Nephron (organoid): ENCODE results near the gene MAGOH.
"Not testable (repeated sequence)": the region's sequence is repeated elsewhere in the genome, so short reads cannot be mapped to it uniquely, and the experiment has no call there.

ENCODE experiments used
- H3K27ac Mint-ChIP-seq, 3 experiments: 2 replicates each; pipeline ENCODE4 v1.8.0; 2020; ENCODE audit warnings: mixed read lengths in 3 of 3, mild to moderate bottlenecking in 2 of 3, moderate library complexity in 1 of 3
- H3K27me3 Mint-ChIP-seq: 2 replicates; pipeline ENCODE4 v1.8.0; 2021; ENCODE audit warnings: low read depth, mild to moderate bottlenecking, moderate library complexity, mixed read lengths
- H3K36me3 Mint-ChIP-seq: 2 replicates; pipeline ENCODE4 v1.8.0; 2020; ENCODE audit warnings: low read depth, mixed read lengths
- H3K4me1 Mint-ChIP-seq: 2 replicates; pipeline ENCODE4 v1.8.0; 2020; ENCODE audit warnings: mixed read lengths
- H3K4me3 Mint-ChIP-seq, 3 experiments: 2 replicates each; pipeline ENCODE4 v1.8.0; 2020; ENCODE audit warnings: mild to moderate bottlenecking in 3 of 3, mixed read lengths in 3 of 3, moderate library complexity in 2 of 3
- H3K9me3 Mint-ChIP-seq: 2 replicates; pipeline ENCODE4 v1.8.0; 2020; ENCODE audit warnings: mixed read lengths
- TF ChIP-seq, protein P1 (sequence below), 3 experiments: fragments of 200-600 bp; sonication (generic); IDR thresholded peaks; one replicate each; pipeline ENCODE4 v1.5.0; 2021; ENCODE audit warnings: antibody characterized with exemption in 3 of 3; ENCODE audit not compliant: unreplicated experiment in 3 of 3

MAGOH gene

DNA sequence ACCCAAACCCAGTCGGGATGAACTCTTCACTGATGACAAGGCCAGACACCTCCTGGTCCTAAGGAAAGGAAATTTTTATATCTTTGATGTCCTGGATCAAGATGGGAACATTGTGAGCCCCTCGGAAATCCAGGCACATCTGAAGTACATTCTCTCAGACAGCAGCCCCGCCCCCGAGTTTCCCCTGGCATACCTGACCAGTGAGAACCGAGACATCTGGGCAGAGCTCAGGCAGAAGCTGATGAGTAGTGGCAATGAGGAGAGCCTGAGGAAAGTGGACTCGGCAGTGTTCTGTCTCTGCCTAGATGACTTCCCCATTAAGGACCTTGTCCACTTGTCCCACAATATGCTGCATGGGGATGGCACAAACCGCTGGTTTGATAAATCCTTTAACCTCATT, 28.0 kb downstream of the MAGOH start:
- TF ChIP-seq, protein P1, sequence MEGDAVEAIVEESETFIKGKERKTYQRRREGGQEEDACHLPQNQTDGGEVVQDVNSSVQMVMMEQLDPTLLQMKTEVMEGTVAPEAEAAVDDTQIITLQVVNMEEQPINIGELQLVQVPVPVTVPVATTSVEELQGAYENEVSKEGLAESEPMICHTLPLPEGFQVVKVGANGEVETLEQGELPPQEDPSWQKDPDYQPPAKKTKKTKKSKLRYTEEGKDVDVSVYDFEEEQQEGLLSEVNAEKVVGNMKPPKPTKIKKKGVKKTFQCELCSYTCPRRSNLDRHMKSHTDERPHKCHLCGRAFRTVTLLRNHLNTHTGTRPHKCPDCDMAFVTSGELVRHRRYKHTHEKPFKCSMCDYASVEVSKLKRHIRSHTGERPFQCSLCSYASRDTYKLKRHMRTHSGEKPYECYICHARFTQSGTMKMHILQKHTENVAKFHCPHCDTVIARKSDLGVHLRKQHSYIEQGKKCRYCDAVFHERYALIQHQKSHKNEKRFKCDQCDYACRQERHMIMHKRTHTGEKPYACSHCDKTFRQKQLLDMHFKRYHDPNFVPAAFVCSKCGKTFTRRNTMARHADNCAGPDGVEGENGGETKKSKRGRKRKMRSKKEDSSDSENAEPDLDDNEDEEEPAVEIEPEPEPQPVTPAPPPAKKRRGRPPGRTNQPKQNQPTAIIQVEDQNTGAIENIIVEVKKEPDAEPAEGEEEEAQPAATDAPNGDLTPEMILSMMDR (IDR thresholded peaks at IDR 0.05; ENCODE audit: unreplicated experiment in 3 of 3): no peak
- peaks cover 12% of the 10 kb centered on the region for H3K9me3 Mint-ChIP-seq
- no peaks in the 10 kb centered on the region for H3K27me3 Mint-ChIP-seq
- H3K27ac Mint-ChIP-seq: no peak overlapping the region
- H3K4me1 Mint-ChIP-seq: no peaks in the 10 kb centered on the region
- H3K4me3 Mint-ChIP-seq: no peak overlapping the region
- peaks cover 80% of the 10 kb centered on the region for H3K36me3 Mint-ChIP-seq

DNA sequence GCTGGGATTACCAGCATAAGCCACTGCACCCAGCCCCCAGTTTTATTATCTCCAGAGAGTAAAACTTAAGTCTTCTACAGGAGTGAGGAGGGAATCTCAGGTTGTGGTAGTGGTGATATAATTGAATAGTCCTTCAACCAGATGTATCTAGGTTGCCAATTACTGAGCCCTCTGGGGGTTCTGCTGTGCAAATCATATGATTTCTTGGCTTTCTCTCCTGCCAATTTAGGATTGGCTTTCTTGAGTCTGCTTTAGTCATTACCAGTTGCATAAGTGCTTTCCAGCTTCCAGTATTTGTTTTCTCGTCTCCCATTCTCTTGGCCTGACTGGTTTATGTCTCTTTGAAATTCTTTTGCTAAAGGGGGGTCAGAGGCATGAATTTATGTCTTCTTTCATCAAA, 30.6 kb downstream of the MAGOH start:
- Mint-ChIP-seq H3K27ac (no peak overlapping the region), H3K4me1 (no peaks in the 10 kb centered on the region), H3K27me3 (no peaks in the 10 kb centered on the region), H3K9me3 (peaks cover 26% of the 10 kb centered on the region), H3K4me3 (no peak overlapping the region), H3K36me3 (peaks cover 90% of the 10 kb centered on the region)
- TF ChIP-seq, protein P1 (IDR thresholded peaks at IDR 0.05; ENCODE audit: unreplicated experiment in 3 of 3): no peak

DNA sequence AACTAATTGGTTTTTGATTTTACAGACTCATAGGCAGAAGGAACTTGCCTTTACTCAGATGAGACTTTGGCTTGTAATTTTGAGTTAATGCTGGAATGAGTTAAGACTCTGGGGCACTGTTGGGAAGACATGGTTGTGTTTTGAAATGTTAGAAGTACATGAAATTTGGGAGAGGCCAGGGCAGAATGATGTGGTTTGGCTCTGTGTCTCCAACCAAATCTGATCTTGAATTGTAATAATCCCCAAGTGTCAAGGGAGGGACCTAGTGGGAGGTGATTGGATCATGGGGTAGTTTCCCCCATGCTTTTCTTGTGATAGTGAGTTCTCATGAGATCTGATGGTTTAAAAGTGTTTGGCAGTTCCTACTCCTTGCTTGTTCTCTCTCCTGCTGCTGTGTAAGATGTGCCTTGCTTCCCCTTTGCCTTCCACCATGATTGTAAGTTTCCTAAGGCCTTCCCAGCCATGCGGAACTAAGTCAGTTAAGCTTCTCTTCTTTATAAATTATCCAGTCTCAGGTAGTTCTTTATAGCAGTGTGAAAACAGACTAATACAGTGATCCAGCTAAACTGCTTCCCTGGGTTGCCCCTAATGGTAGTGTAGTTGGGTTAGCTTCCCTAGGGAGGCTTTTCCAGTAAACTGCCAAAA, 31.5 kb downstream of the MAGOH start:
- Mint-ChIP-seq H3K36me3 (peaks cover 93% of the 10 kb centered on the region), H3K9me3 (peaks cover 26% of the 10 kb centered on the region), H3K27me3 (no peaks in the 10 kb centered on the region), H3K4me1 (no peaks in the 10 kb centered on the region), H3K27ac (no peak overlapping the region), H3K4me3 (no peak overlapping the region)
- TF ChIP-seq, protein P1 (IDR thresholded peaks at IDR 0.05; ENCODE audit: unreplicated experiment in 3 of 3): no peak

DNA sequence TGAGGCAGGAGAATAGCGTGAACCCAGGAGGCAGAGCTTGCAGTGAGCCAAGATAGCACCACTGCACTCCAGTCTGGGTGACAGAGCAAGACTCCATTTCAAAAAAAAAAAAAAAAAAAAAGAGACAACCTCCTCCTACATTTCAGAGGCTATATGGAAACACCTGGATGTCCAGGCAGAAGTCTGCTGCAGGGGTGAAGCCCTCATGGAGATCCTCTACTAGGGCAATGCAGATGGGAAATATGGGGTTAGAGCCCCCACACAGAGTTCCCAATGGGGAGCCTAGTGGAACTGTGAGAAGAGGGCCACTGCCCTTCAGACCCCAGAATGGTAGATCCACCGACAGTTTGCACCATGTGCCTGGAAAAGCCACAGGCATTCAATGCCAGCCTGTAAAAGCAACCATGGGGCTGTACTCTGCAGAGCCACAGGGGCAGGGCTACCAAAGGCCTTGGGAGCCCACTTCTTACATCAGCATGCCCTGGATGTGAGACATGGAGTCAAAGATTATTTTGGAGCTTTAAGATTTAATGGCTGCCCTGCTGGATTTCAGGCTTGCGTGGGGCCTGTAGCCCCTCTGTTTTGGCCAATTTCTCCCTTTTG, 32.1 kb downstream of the MAGOH start:
- H3K27ac Mint-ChIP-seq, H3K27me3 Mint-ChIP-seq, H3K4me1 Mint-ChIP-seq, H3K4me3 Mint-ChIP-seq: not testable (repeated sequence)
- Mint-ChIP-seq H3K9me3 (peaks cover 26% of the 10 kb centered on the region), H3K36me3 (peaks cover 95% of the 10 kb centered on the region)

DNA sequence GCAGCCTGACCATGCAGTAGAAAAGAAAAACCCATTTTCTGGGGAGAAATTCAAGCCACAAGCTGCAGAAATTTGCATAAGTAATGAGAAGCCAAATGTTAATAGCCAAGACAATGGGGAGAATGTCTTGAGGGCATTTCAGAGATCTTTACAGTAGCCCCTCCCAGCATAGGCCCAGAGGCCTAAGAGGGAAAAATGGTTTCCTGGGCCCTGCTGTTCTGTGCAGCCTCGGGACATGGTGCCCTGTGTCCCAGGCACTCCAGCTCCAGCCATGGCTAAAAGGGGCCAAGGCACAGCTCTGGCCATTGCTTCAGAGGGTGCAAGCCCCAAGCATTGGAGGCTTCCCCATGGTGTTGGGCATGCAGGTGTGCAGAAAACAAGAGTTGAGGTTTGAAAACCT, 32.8 kb downstream of the MAGOH start:
- H3K27ac Mint-ChIP-seq, H3K4me3 Mint-ChIP-seq, H3K27me3 Mint-ChIP-seq, H3K4me1 Mint-ChIP-seq: not testable (repeated sequence)
- H3K36me3 Mint-ChIP-seq: peaks cover 96% of the 10 kb centered on the region
- H3K9me3 Mint-ChIP-seq: peaks cover 26% of the 10 kb centered on the region

DNA sequence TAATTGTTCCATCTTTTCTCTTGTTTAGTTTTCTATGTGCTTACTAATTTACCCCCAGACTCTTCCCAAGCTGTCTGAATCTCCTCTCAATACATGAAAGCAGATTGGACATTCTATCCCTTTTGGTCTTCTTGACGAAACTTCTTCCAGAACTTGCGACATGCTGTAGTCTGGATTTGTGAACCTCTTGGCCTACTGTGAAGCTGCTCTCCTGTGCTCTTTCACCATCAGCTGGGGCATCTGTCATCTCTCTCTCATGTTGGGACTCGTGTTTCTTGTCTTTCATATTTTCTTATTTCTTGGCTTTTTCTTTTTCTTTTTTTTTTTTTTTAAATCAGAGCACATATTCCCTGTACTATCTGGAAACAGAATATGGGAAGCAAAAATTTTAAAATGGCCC, 34.9 kb downstream of the MAGOH start:
- no peaks in the 10 kb centered on the region for H3K27me3 Mint-ChIP-seq
- no peak overlapping the region for H3K4me3 Mint-ChIP-seq
- H3K27ac Mint-ChIP-seq: no peak overlapping the region
- no peaks in the 10 kb centered on the region for H3K4me1 Mint-ChIP-seq
- H3K9me3 Mint-ChIP-seq: peaks cover 26% of the 10 kb centered on the region
- H3K36me3 Mint-ChIP-seq: peaks cover 76% of the 10 kb centered on the region
- TF ChIP-seq, protein P1 (IDR thresholded peaks at IDR 0.05; ENCODE audit: unreplicated experiment in 3 of 3): no peak

DNA sequence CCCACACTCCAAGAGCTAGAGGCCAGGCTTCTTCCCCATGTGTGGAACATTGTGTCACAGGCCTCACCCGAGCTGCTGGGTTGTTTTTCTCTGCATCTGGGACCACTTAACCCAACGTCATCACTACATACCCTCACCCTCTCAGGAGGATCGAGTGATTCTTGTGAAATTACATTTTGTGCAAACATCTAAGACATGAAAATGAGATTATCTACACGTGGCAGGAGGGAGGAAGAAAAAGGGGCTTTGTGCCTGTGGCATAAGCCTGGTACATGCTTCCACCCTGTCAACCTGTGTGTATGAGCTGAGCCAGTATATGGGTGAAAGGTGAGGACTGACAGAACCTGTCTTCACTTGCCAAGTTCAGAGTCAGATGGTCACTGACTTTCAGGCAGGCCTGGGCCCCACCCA, 40.1 kb downstream of the MAGOH start:
- TF ChIP-seq, protein P1 (IDR thresholded peaks at IDR 0.05; ENCODE audit: unreplicated experiment in 3 of 3): no peak
- Mint-ChIP-seq H3K4me3 (peak overlapping the region; percentile 90 to 99 (median 96)), H3K27me3 (no peaks in the 10 kb centered on the region), H3K27ac (peak overlapping the region; percentile 95 to 96 (median 96)), H3K9me3 (no peaks in the 10 kb centered on the region), H3K36me3 (peaks cover 25% of the 10 kb centered on the region), H3K4me1 (peaks cover 33% of the 10 kb centered on the region)
